ENCODE results near the gene GCG.

Gene GCG

DNA sequence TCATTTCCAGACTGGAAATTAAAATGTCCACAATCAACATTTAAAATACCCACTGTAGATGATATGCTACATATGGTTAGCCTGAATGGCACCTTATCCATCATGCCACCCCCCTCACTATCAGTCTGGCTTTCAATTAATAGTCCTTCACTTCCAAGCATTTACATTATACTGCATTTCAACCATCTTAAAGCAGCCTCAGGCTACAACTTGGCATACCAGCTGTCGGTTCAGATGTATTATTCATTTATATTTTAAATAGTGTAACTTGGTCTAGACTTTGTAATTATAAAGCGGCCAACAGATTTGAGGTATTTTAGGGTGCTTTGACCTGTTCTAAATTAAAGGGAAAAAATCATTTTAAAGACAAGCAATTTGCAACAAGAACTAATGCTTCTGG lies 2.6 kb downstream of the GCG start:
- no peak for DNase-seq (ENCODE audit: low read depth)

DNA sequence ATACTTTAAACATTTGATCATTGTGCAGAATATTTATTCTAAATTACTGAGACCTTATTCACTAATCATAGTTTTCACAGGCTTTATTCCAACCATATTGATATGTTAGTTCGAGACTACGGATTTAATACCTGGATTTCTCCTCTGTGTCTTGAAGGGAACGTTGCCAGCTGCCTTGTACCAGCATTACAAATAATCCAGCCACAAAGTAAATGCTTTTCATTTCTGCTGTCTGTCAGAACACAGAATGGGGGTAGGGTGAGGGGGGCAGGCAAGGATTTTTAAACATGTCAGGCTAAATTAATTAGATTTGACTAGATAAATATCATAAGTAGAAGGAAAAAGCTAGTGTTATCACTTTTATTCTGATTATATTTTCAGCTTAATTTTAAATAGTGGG lies 3.1 kb downstream of the GCG start:
- DNase-seq (ENCODE audit: low read depth), result no peak

DNA sequence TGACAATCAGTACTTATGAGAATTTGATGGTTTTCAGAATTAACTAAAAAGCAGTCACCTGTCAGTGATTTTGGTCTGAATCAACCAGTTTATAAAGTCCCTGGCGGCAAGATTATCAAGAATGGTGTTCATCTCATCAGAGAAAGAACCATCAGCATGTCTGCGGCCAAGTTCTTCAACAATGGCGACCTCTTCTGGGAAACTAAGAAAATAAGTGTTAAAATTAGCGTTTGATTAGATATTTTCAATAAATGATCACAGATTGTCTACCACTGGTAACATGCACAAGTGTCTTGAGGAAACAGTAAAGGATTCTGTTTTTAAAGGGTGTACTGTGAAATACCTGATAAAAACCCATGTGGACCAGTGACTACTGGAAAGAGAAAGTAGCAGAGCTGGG lies 8.1 kb downstream of the GCG start:
- no peak for DNase-seq (ENCODE audit: low read depth)

DNA sequence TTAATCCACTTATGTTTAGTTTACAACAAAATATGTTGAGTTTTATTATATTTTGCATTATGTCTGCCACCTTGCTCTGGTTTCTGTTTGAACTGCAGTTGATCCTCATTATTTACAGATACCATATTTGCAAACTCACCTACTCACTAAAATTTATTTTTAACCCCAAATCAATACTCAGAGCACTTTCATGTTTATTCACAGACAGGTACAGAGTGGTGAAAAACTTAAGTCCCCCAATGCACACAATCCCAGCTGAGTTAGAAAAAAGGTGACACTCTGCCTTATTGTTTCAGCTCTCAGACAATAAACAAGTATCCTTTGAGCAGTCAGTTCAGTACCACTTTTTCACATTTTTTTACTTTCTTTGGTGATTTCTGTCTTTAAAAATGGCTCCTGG lies 13.7 kb downstream of the GCG start:
- no peak for DNase-seq (ENCODE audit: low read depth)

DNA sequence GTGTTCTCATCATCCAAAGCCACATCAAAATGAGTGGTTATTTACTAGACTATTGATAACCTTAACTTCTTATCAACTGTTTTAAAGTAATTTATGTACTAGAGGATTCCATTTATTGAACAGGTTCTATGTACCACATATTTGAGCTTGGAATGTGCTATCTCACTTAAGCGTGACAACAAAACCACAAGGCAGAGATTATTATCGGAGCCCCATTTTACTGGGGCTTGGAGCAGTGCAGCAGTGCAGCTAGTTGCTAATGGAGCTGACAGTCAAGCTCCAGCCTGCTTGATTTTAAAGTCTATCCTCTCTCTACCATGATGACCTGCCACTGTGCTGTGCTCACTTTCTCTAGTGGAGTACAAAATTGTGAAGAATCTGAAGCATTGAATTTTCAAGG lies 24.6 kb downstream of the GCG start:
- no peak for DNase-seq (ENCODE audit: low read depth)

DNA sequence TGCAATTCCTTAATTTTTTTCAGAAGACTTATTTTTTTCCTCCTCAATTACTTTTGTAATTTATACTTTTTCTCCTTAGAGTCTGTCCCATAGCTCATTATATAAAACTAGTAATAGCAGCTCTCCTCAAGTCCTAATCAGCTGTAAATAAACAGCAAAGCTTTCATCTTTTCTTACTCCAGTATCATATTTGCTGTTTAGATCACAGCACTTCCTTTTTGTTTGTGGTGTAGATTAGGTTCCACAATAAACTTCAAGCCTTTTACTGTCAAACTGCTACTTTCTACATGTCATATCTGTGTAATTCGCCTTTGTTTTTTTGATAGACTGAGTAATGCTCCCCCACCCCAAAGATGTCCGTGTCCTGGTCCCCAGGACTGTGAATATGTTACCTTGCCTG lies 25.5 kb downstream of the GCG start:
- no peak for DNase-seq (ENCODE audit: low read depth)

DNA sequence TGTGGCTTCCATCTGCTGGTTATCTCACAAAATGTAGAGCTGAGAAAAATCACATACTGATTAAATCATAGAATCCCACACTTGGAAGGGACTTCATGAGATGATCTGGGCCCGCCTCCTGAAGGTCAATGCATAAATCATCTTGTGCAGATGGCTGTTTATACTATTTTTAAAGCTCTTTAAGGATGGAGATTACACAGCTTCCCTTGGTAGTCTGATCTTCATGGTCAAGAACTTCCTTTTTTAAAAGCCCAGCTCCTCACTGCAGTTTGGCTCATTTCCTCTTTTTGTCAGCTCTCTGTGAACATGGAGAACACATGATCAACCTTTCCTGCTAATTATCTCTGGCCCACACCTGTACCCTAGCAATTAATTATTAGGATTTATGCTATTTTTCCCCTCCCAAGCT lies 25.9 kb downstream of the GCG start:
- no peak for DNase-seq (ENCODE audit: low read depth)

DNA sequence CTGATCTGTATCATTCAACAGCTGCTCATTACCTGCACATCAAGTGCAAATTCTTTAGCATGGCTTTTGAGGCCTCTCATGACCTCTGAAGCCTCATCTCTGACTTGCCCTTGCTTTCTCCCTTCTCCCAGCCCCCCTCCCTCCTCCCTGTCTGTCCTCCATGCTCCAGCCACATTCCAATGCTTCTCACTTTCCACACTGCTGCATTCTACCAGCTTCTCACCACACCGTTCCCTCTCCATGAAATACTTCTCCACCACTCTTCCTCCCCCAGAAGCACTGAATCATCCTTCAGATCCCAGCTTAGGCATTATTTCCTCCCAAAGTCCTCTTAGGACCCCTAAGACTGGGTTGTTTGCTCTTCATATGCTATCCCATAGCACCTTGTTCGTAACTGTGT lies 26.9 kb downstream of the GCG start:
- DNase-seq (ENCODE audit: low read depth), result no peak

DNA sequence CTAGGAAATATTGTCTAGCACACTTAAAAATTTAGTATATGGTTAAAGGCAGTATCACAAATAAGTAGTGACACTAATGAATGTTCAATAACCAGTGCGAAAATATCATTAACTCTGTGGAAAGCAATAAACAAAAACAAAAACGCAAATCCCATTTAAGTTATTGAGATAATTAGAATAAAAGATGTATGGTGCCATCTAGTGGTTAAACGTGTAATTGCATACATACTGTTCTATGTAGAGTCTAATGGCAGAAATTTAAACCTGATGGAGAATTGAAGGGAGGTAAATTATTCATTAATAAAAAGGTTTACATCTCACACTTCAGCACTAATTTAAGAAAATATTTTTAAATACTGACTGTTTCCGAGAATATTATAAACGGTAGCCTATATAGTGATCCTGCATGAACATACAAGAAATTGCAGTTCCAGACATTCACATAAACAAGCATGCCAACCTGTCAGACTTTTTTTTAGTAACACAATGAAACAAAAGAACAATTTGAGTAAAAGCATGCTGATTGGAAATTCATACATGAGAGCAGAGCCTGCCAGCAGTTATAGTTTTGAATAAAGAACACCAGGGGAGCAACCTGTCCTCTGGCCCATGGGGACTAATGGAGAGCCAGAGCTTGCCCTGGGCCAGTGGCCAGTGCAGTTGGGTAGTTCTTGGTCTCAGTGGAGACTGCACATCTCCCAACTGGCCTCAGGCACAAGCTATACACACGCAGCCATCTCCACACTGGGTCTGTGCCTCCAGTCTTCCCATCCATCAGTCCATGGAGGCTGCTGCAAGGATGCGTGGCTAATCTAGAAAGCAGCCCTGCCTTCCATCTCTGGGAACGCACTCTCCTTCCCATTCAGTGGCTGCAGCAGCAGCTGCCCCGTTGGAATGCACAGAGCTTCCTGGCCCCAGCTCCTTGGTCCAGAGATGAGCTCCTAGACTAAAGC lies 28.0 kb downstream of the GCG start:
- DNase-seq (ENCODE audit: low read depth), result peak; percentile 32

DNA sequence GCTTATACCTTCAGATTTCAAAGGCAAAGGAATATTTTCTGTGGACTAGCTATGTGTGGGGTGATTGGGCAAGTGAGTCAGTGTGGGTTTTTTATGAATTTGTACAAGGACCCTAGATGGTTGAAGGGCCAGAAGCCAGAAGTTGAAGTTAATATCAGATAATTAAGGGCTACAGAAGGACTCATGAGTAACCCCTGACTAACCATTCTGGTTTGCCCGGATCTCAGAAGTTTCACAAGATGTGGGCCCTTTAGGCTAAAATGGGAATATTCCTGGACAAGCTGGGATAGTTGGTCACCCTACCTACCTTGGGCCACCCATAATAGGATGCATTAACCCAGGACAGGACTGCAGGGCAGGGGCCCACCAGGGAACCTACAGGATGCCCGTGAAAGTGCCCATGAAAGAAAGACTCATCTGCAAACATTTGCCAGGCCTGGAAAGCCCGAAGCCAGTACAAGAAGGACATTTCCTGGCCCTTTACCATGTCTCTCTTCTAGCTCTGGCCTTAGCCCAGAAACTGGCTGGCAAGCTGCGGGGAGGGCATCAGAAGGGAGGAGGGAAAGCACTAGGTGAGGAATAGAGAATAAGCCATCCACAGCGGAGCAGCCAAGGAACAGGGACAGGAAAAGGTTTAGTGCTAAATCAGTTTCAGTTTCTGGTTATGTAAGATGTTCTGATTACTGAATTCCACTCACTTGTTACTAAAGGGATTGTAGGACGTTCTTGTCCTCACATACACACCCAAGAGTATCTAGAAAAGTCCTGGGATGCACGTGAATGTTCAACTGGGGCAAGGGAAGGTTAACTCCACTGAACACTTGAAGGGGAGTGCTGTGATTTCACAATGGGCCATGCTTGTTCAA lies 33.6 kb downstream of the GCG start:
- peak; percentile 91 for DNase-seq (ENCODE audit: low read depth)

DNA sequence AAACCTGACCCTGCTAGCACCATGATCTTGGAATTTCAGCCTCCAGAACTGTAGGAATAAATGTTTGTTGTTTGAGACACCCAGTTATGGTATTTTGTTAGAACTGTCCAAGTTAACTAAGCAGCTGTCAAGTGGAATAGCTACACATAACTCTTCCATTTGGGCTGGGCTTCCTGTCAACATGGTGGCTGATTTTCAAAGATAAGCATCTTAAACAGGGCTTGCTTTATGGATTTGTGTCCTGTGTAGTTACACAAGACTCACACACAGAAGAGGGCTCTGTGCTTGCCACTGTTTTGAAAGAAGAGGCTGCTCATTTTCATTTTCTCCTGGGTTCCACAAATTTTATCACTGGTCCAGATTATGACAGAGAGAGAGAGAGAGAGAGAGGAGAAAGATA lies 35.7 kb downstream of the GCG start:
- DNase-seq (ENCODE audit: low read depth), result no peak

DNA sequence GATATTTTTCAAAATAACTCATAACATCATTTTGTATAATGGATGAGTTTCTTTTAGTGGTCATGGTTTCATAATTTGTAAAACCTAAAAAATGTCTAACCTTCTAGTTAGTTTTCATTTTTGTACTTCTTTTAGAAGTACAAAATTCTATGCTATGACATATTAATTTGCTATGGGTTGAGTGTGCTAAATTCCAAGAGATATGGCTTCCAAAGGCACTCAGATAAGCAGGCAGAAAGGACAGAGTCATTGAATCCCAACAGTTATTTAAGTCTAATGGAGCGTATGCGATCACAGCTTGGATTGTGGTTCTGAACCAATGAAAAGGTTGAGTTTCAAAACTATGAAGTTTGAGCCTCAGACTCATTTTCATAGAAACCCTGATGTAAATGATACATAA lies 37.0 kb downstream of the GCG start:
- DNase-seq (ENCODE audit: low read depth), result no peak

DNA sequence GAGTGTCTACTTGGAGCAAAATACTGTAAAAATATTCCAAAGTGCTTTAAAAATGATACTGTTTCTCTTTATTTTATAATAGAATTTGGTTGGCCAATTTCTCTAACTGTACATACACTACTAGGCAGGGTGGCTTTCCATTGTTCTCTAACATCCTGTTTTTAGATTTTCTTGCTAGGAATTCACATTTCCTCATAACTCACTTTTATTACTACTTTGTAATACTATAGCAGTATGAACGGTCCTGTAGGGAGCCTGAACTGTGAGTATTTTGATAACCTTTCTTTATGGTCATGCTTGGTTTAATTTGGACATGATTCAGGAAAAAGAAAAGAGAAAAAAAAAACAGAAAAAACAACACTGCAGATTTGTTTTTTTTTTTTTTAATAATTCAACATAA lies 37.8 kb downstream of the GCG start:
- DNase-seq (ENCODE audit: low read depth), result peak; percentile 53

DNA sequence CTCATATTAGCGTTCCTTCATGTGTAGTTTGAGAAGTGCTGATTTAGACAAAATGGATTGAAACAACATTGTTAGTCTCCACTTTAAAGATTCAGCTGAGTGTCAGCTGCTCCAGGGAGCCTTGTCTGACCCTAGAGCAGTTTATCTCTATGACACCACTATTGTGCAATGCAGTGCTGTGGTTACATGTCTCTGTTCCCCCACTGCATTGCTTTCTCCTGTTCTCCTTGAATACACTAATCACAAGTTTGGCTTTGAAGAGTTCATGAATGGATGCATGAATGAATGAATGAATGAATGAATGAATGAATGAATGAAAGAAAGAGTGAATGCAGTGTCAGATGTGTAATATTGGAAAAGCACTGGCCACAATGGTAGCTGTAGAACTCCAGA lies 38.3 kb downstream of the GCG start:
- peak; percentile 43 for DNase-seq (ENCODE audit: low read depth)

DNA sequence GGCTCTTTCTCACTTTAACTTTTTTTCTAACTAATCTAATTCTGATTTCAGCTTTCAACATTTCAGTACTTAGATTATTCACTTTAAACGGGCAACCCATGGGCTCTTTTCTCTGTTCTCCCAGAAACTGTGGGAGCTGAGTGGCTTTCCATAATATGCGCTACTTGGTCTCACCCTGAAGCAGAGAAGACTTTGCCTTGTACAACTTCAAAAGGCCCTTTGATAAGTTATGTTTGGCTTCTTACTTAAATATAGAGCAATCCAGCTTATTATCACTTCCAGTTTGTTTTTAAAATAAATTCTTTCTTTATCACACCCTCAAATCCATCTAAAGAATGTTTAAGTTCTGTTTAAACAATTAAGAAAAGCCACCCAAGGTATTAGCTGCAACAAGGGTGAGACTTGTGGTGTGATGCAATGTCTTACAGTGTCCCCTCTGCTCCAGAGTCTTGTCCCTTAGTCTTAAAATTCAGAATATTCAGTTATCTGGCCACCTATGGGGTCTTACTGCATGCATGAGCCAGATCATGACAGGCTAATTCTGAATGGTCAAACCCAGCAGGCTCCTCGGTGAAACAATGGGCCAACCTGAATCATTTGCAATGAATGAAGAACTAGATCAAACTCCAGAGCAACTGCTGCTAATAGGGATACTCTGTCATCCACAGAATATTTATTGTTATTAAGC lies 38.8 kb downstream of the GCG start:
- no peak for DNase-seq (ENCODE audit: low read depth)

DNA sequence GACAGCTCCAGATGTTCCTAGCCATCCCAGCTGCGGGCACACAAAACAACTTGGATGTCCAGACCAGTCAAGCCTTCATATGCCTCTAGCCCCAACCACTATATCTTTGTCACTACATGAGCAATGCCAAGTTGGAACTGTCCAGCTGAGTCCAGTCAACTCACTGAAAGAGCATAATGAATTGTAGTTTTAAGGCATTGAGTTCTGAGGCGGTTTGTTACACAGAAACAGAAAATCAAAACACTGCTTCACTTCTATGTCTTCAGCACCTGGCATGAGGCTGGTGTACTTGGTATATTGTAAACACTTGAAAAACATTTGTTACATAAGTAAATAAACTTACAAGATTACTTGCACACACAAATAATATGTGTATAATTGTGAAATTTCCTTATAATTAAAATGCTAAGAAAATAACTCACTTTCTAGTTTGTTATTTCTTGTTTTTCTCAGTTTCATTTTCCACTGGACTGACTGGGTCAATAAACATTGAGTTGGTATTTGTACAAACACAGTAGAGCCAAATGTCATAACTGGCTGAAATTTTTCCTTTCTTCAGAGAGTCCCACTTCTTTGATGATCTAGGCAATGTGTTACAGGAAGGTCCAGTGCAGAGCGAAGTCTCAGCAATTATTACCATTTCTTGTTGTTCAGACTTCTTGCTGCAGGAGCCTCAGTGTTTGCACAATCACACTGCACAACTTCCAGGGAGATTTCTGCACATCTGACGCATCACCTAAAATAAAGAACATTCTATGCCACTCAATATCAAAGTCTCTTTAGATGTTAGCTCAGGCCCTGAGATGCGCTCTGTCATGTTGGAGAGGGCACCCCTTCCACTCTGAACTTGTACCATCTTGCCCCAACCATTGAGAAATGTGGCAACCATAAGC lies 39.8 kb downstream of the GCG start:
- no peak for DNase-seq (ENCODE audit: low read depth)

DNA sequence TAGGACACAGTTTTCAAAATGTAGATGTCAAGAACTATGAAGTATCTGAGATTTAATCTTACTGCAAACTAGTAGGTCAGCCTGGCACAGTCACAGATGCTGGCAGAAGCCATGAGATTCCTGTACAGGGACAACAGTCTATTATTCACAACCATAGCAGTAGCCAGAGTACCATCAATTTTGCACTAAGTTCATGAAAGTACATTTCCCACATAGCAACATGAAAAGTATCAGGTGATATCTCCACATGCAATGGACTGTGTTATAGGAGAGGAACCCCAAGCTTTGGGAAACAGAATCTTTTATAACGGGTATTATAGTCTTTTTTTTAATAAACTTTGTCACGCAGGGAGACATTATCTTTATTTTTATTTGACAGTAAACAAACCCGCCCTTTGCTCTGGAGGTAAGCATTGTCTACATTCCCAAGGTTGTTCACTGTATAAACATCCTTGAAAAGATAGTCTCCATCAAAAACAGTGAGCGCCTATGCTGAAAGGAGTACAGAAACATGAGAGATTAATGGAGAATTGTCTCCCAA lies 44.6 kb downstream of the GCG start:
- no peak for DNase-seq (ENCODE audit: low read depth)

DNA sequence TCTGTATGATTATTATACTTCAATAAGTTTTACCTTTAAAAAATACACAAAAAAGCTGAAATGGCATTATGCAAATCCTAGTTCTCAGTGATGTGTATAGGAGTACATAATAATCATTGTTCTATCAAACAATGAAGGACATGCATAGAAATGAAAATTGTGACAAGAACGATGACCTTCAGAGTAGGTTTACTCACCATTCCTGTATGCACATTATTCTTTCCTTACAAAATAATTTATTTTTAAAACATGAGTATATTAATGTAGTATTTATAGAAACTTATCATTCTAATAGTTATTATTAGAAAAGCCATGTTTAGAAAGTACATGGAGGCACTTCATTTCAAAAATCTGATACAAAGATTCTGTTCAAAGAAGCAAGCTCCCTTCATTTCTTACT lies 45.3 kb downstream of the GCG start:
- DNase-seq (ENCODE audit: low read depth), result no peak

DNA sequence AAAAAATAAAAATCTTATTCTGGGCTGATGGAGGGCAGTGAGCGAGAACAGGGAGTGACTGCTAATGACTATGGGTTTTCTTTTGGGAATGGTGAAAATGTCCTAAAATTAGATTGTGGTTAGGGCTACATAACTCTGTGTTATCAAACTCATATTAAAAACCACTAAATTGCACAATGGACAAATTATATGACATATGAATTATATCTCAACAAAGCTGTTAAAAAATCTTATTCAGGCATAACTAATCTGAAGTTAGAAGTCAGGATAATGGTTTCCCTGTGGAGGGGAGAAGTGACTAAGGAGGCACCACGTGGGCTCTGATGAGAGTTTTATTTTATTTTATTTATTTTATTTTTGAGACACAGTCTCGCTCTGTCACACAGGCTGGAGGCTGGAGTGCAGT lies 45.9 kb downstream of the GCG start:
- DNase-seq (ENCODE audit: low read depth), result peak; percentile 57

DNA sequence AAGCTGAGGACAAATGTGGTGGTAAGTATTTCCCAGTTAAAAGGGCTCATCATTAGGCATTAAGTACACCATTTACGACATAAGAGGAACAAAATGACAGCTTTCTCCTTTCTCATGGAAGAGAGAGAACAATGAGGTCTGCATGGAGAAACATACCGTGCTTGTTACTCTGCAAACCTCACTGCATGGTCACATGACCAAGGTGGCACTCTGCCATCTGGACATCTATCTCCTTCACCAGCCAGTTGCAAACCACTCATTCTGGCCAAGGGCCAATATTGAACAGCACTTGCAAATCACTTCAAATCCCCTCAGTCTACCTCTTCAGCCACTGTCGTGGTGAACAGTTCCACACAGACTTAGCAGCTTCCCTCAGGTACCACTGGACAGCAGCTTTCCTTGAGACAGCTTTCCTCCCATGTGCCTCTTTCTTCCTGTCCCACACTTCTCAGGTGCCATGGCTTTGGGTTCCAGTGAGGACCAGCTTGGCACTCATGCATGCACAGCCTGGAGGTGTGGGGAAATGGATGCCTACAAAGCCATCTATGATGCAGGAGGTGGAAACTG lies 48.5 kb downstream of the GCG start:
- no peak for DNase-seq (ENCODE audit: low read depth)

DNA sequence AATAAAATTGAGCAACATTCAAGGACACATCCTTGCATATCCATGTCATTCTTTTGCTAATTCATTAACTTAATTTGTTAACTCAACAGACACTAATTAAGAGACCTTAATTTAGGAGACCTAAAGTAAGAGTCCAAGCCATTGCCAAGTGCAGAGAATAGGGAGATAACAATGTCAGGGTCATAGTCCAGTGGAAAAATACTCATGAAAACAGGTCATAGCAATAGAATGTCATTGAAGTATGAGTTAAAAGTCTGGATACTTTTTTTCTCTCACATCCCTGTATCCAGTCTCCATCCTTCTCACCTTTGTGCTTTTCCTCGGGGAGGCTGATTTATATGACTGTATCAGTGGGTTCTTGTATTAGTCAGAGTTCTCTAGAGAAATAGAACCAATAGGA lies 51.5 kb downstream of the GCG start:
- no peak for DNase-seq (ENCODE audit: low read depth)
